ENCODE measurements around the gene ADARB2.

DNA sequence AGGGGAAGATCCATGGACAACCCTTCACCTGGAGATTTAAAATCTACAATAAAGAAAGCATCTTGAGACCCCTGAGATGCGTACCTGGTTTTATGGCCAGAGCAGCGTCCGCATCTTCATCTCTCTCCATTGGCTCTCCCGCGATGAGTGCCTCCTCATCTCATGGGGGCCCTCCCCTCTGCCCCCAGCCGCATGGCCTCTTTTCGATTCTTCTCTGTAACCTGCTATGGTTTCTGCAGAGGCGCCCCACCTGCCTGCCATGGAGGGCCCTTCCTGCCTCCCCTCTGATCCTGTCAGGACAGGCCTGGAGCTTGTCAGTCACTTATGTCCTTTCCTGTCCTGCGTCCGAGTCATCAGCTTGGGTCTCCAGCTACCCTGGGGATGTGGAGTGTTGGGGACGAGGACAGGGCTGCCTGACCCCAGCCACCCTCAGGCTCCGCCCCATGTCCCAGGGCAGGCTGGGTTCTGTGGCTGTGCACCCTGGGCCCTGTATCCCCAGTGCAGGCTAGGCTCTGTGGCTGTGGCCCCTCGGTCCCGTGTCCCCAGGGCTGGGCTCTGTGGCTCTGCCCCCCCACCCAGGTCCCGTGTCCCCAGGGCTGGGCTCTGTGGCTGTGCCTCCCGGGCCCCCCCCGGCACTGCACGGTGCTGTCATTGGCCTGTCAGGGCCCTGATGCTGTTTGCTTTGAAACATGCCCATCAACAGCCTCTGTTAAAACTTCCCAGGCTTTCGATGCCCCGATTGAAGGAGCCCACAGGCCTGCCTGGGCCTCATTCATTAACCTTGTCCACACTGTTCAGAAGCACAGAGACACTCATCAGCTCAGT lies 581.3 kb downstream of the ADARB2 start:
- TF ChIP-seq, protein P1, sequence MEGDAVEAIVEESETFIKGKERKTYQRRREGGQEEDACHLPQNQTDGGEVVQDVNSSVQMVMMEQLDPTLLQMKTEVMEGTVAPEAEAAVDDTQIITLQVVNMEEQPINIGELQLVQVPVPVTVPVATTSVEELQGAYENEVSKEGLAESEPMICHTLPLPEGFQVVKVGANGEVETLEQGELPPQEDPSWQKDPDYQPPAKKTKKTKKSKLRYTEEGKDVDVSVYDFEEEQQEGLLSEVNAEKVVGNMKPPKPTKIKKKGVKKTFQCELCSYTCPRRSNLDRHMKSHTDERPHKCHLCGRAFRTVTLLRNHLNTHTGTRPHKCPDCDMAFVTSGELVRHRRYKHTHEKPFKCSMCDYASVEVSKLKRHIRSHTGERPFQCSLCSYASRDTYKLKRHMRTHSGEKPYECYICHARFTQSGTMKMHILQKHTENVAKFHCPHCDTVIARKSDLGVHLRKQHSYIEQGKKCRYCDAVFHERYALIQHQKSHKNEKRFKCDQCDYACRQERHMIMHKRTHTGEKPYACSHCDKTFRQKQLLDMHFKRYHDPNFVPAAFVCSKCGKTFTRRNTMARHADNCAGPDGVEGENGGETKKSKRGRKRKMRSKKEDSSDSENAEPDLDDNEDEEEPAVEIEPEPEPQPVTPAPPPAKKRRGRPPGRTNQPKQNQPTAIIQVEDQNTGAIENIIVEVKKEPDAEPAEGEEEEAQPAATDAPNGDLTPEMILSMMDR (IDR thresholded peaks at IDR 0.05; ENCODE audit: low read depth, low read length, poor library complexity, severe bottlenecking), result no peak
- TF ChIP-seq EZH2phosphoT487 (IDR thresholded peaks at IDR 0.05; ENCODE audit: borderline replicate concordance, low read length), result no peak

All from DOHH2 (cell line).